Transverse colon (tissue), 4 donors: Measurements from ENCODE around the gene ZNRF3.

ENCODE experiments used
- EP300 ChIP-seq: sonication (generic); formaldehyde crosslinking; IDR thresholded peaks from one replicate; pipeline ENCODE4 v1.6.1; 2017; ENCODE audit warnings: antibody characterized with exemption, low read depth
- POLR2A ChIP-seq: fragments of 450-650 bp; IDR thresholded peaks from one replicate; pipeline ENCODE4 v1.6.1; 2016; ENCODE audit warnings: antibody characterized with exemption, mild to moderate bottlenecking, moderate library complexity
- POLR2AphosphoS5 ChIP-seq, 3 donors: sonication (generic); formaldehyde crosslinking; IDR thresholded peaks; one replicate each; pipeline ENCODE4 v1.6.1; 2016; ENCODE audit warnings: antibody characterized with exemption in 3 of 3
- TF ChIP-seq, protein P1 (sequence below), 5 experiments: fragments of 200-600 bp in 3 of 5; fragments of 450-650 bp in 2 of 5; sonication (generic) in 3 of 5; IDR thresholded peaks; 1 replicate in 2 of 5; 2 replicates in 3 of 5; pipeline ENCODE4 v1.5.1; 2016 to 2017; ENCODE audit warnings: antibody characterized with exemption in 5 of 5, inconsistent platforms in 3 of 5, mild to moderate bottlenecking in 2 of 5, moderate library complexity in 1 of 5

DNA sequence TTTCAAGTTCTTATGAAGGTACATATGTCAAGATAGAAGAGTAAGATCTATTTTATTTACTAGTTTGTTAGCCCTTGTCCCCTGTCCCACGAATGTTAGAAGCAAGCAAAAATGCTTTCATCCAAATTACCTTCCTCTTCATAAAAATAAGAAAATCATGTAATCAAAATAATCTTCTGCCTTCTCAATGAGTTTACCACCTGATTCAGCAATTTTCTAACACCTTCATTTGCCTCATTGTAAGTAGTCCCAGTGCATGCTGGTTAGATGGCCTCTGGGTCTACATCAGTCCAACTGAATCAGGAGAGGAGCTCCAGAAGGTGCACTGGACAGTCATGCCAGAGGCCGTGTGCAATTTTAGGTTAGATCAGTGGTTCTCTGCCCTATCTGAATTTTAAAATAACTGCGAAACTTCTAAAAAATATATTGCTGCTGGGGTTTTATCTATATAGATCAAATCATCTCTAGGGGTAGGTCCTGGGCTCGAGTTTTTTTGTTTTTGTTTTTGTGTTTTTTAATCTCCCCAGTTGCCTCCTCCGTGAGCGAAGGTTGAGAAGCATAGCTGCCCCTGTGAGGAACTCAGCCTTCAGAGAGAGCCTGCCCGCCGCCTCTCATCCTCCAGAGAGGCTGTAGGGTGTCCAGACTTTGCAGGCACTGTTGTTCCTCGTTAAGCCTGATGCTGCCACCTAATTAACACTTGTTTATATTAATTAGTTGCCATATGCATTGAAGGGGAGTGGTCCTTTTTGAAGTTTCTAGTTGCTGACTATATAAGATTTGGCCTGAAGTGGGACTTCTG lies 146.0 kb downstream of the ZNRF3 start:
- TF ChIP-seq, protein P1, sequence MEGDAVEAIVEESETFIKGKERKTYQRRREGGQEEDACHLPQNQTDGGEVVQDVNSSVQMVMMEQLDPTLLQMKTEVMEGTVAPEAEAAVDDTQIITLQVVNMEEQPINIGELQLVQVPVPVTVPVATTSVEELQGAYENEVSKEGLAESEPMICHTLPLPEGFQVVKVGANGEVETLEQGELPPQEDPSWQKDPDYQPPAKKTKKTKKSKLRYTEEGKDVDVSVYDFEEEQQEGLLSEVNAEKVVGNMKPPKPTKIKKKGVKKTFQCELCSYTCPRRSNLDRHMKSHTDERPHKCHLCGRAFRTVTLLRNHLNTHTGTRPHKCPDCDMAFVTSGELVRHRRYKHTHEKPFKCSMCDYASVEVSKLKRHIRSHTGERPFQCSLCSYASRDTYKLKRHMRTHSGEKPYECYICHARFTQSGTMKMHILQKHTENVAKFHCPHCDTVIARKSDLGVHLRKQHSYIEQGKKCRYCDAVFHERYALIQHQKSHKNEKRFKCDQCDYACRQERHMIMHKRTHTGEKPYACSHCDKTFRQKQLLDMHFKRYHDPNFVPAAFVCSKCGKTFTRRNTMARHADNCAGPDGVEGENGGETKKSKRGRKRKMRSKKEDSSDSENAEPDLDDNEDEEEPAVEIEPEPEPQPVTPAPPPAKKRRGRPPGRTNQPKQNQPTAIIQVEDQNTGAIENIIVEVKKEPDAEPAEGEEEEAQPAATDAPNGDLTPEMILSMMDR (IDR thresholded peaks at IDR 0.05): no peak
- TF ChIP-seq POLR2AphosphoS5 (IDR thresholded peaks at IDR 0.05) (no peak), EP300 (no peak), POLR2A (no peak)
